OCI-LY3 (cell line): ENCODE measurements around the gene TBCCD1.

Experiments used
- H2AFZ ChIP-seq: fragments of 200-600, 300-600 bp; shearing (Covaris generic); 2 replicates; pipeline ENCODE4 v1.6.0; 2014; ENCODE audit warnings: antibody characterized with exemption, low read depth, low read length
- H3K27ac ChIP-seq: fragments of 200-600, 300-600 bp; sonication (generic); 2 replicates; pipeline ENCODE4 v1.5.1; 2014; ENCODE audit warnings: mild to moderate bottlenecking, low read length, moderate library complexity, mixed read lengths
- H3K27me3 ChIP-seq: fragments of 200-600, 300-600 bp; sonication (generic); 2 replicates; pipeline ENCODE4 v1.6.1; 2014; ENCODE audit warnings: low read depth, low read length, mixed read lengths
- H3K36me3 ChIP-seq: fragments of 200-600, 300-600 bp; sonication (generic); replicated peaks from 2 replicates; pipeline ENCODE3; 2014; ENCODE audit warnings: low read depth, low read length, mixed read lengths
- H3K4me1 ChIP-seq: fragments of 300-600, 200-600 bp; sonication (generic); 2 replicates; pipeline ENCODE4 v1.6.1; 2014; ENCODE audit warnings: low read length, mixed read lengths
- H3K4me2 ChIP-seq: fragments of 200-600, 300-600 bp; sonication (generic); 2 replicates; pipeline ENCODE4 v1.6.1; 2014; ENCODE audit warnings: low read length, mixed read lengths
- H3K4me3 ChIP-seq: fragments of 300-600, 200-600 bp; sonication (generic); 2 replicates; pipeline ENCODE4 v1.5.1; 2014; ENCODE audit warnings: antibody characterized with exemption, mild to moderate bottlenecking, low read length, moderate library complexity
- H3K79me2 ChIP-seq: fragments of 300-600, 200-600 bp; shearing (Covaris generic); 2 replicates; pipeline ENCODE4 v1.6.1; 2014; ENCODE audit warnings: mild to moderate bottlenecking, low read length, mixed read lengths
- H3K9ac ChIP-seq: fragments of 300-600, 200-600 bp; shearing (Covaris generic); 2 replicates; pipeline ENCODE4 v1.6.0; 2014; ENCODE audit warnings: mild to moderate bottlenecking, low read length, moderate library complexity
- H3K9me3 ChIP-seq: fragments of 200-600, 300-600 bp; shearing (Covaris generic); 2 replicates; pipeline ENCODE4 v1.6.1; 2014; ENCODE audit warnings: low read length, mixed read lengths; ENCODE audit not compliant: insufficient read depth
- H4K20me1 ChIP-seq: fragments of 200-600, 300-600 bp; sonication (generic); 2 replicates; pipeline ENCODE4 v1.6.1; 2016; ENCODE audit warnings: low read length, mixed read lengths; ENCODE audit not compliant: insufficient read depth
- CTCF ChIP-seq: fragments of 200-600, 300-600 bp; sonication (generic); IDR thresholded peaks from 2 replicates; pipeline ENCODE4 v1.5.1; 2014; ENCODE audit warnings: antibody characterized with exemption, low read length, low read depth
- EZH2phosphoT487 ChIP-seq: fragments of 200-600 bp; shearing (Covaris generic); IDR thresholded peaks from 2 replicates; pipeline ENCODE4 v1.6.1; 2018; ENCODE audit warnings: antibody characterized with exemption, mixed run types, low read depth

TBCCD1 gene

GRCh38 chr3:186520431-186520830 is 46.7 kb downstream of the TBCCD1 start:
- Histone ChIP-seq H3K4me3 (no peak overlapping the region), H2AFZ (no peak overlapping the region), H3K36me3 (no peaks in the 10 kb centered on the region), H4K20me1 (no peaks in the 10 kb centered on the region), H3K27me3 (no peaks in the 10 kb centered on the region), H3K27ac (peak overlapping the region; percentile 85), H3K9me3 (no peaks in the 10 kb centered on the region), H3K4me2 (peak overlapping the region; percentile 70), H3K79me2 (no peaks in the 10 kb centered on the region), H3K9ac (peak overlapping the region; percentile 60), H3K4me1 (peaks cover 80% of the 10 kb centered on the region)
- TF ChIP-seq CTCF (no peak), EZH2phosphoT487 (no peak)

DNA sequence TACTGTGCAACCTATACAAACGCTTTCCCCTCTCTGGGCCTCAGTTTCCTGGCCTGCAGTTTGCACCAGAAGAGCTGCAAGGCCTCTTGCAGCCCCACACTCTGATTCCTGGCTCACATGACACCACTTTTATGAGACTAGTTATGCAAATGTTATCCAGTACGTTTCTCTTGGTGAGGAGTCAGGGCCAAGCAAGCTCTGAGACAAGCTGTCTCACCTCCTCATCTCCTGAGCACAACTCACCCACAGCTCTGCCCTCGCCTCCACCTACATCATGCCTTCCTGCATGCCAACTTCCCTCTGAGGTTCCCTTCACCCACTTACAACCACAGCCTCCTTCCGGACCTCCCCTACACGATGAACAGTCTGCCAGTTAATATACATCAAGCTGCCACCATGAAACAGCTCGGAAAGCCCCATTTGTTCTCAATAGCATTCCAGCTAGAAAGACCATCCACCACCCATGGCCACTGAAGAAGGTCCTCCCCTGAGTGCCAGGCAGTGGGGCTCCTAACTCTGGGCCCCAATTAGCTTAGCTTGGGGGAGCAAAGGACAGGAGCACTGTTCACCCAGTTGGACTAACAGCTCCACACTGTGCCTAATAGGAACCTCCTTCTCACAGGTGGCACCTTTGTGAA is 48.0 kb downstream of the TBCCD1 start:
- H3K4me1 ChIP-seq, result peaks cover 83% of the 10 kb centered on the region
- H3K27me3 ChIP-seq, result no peaks in the 10 kb centered on the region
- H4K20me1 ChIP-seq, result no peaks in the 10 kb centered on the region
- no peaks in the 10 kb centered on the region for H3K9me3 ChIP-seq
- no peaks in the 10 kb centered on the region for H3K36me3 ChIP-seq
- TF ChIP-seq EZH2phosphoT487 (no peak), CTCF (no peak)
- H2AFZ ChIP-seq, result no peak overlapping the region; the same call in 1 of the 2 replicates
- H3K4me2 ChIP-seq, result peak overlapping the region; percentile 70
- peak overlapping the region; percentile 60 for H3K9ac ChIP-seq
- peak overlapping the region; percentile 85 for H3K27ac ChIP-seq
- H3K4me3 ChIP-seq, result peak overlapping the region; percentile 0; the same call in 1 of the 2 replicates
- H3K79me2 ChIP-seq, result no peaks in the 10 kb centered on the region

DNA sequence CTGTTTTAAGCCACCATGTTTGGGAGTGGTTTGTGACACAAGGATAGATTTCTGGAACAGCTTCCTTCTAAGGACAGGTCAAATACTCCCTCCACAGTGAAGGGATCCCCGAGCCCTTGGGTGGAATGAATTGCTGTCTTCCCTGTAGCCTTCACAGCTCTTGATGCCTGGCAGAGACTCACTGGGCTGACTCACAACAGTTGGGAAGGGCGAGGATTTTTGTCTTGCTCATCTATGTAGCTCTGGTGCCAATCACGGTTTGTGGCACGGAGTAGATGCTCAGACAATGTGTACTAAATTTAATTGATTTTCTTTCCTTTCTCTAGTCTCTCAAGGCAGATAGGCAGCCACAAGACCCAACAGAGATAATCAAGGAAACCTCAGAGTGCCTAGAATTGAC is 49.9 kb downstream of the TBCCD1 start:
- H3K36me3 ChIP-seq, result no peaks in the 10 kb centered on the region
- no peaks in the 10 kb centered on the region for H3K79me2 ChIP-seq
- H3K4me2 ChIP-seq, result no peak overlapping the region
- H3K9ac ChIP-seq, result no peak overlapping the region
- no peaks in the 10 kb centered on the region for H3K27me3 ChIP-seq
- H2AFZ ChIP-seq, result no peak overlapping the region
- no peak for TF ChIP-seq EZH2phosphoT487
- TF ChIP-seq CTCF, result no peak
- no peaks in the 10 kb centered on the region for H3K9me3 ChIP-seq
- peaks cover 85% of the 10 kb centered on the region for H3K4me1 ChIP-seq
- H4K20me1 ChIP-seq, result no peaks in the 10 kb centered on the region
- H3K4me3 ChIP-seq, result no peak overlapping the region
- no peak overlapping the region for H3K27ac ChIP-seq

DNA sequence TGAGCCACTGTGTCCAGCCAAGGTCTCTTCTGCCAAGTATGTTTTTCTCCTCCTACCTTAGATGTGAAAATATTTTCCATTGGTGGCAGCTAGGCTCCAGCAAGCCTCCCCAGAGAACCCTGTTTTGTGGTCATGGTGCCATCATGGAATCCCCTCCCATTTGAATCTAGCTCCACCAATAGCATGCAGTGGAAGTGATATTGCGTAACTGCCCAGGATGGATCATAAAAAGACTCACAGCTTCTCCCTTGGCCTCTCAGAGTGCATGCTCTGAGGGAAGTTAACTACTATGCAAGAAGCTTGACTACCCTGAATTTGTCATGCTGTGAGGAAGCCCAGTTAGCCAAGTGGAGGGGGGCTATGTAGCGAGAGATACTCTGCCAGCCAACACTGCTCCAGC is 50.5 kb downstream of the TBCCD1 start:
- Histone ChIP-seq H4K20me1 (no peaks in the 10 kb centered on the region), H3K79me2 (no peaks in the 10 kb centered on the region), H3K27ac (no peak overlapping the region), H3K9ac (no peak overlapping the region), H3K36me3 (no peaks in the 10 kb centered on the region), H3K4me3 (no peak overlapping the region), H3K4me1 (peaks cover 85% of the 10 kb centered on the region), H3K27me3 (no peaks in the 10 kb centered on the region), H3K4me2 (no peak overlapping the region), H2AFZ (no peak overlapping the region), H3K9me3 (no peaks in the 10 kb centered on the region)
- TF ChIP-seq EZH2phosphoT487 (no peak), CTCF (no peak)
